ENCODE measurements around the gene HMCN2.
A peak's percentile ranks its signal among the peaks of the same experiment; 100 is the strongest.
"Not testable (repeated sequence)": the region's sequence is repeated elsewhere in the genome, so short reads cannot be mapped to it uniquely, and the experiment has no call there.

HMCN2 gene

DNA sequence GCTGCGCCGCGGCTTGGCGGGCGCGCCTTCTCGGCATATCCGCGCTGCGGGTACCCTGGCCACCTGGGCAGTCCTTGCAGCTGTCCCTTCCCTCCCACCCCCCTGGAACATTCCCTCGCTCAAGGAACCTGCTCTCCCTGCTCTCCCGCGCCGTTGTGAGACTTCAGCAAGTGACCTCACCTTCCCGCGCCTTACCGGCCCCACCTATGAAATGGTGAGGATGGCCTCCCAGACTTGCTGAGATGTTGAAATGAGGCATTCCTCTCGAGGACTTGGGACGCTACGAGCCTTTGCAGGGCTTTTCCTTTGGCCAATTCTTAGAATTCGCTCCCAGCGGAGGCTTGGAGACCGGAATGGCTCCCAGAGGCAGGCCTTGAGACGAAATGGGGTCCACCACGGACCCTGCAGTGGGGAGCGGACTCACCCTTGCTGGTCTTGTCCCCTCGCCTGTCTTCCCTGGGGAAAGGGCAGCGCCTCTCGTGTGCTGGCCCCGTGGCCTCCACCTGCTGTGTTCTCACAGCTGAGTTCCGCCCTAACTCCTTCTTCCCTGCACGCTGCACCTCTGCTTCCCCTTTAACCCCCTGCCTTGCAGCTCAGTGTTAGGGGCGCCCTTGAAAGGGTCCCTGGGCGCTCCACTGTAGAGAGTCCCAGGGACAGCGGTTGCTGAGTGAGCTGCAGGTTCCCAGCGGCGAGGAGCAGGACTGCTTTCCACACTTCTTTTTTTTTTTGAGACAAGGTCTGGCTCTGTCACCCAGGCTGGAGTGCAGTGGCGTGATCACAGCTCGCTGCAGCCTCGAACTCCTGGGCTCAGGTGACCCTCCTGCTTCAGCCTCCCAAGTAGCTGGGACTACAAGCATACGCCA lies 907 bp downstream of the HMCN2 start:
- DNase-seq (ENCODE audit: low read depth), result no peak
- no peak overlapping the region for H3K4me3 ChIP-seq (ENCODE audit: low read length)
- TF ChIP-seq, protein P1, sequence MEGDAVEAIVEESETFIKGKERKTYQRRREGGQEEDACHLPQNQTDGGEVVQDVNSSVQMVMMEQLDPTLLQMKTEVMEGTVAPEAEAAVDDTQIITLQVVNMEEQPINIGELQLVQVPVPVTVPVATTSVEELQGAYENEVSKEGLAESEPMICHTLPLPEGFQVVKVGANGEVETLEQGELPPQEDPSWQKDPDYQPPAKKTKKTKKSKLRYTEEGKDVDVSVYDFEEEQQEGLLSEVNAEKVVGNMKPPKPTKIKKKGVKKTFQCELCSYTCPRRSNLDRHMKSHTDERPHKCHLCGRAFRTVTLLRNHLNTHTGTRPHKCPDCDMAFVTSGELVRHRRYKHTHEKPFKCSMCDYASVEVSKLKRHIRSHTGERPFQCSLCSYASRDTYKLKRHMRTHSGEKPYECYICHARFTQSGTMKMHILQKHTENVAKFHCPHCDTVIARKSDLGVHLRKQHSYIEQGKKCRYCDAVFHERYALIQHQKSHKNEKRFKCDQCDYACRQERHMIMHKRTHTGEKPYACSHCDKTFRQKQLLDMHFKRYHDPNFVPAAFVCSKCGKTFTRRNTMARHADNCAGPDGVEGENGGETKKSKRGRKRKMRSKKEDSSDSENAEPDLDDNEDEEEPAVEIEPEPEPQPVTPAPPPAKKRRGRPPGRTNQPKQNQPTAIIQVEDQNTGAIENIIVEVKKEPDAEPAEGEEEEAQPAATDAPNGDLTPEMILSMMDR (conservative IDR thresholded peaks at IDR 0.05; ENCODE audit: low read length), result no peak

DNA sequence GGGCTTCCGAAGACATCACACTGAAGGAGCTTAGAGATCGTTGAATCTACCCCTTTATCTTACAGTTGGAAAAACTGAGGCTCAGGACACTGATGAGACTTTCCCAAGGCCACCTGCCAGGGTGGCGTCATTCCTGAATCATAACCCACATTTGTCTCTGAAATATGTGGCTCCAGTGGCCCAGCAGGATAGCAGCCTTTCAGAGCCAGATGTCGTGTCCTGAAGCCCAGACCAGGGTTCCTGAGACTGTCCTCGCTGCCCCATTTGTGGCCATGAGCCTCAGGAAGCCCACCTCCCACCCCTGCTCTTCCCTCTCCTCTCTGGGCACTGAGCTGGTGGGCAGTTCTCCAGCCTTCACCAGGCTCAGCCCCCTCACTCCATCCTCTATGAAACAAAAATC lies 2.4 kb downstream of the HMCN2 start:
- TF ChIP-seq, protein P1 (conservative IDR thresholded peaks at IDR 0.05; ENCODE audit: low read length), result no peak
- DNase-seq (ENCODE audit: low read depth), result no peak
- H3K4me3 ChIP-seq (ENCODE audit: low read length), result no peak overlapping the region

DNA sequence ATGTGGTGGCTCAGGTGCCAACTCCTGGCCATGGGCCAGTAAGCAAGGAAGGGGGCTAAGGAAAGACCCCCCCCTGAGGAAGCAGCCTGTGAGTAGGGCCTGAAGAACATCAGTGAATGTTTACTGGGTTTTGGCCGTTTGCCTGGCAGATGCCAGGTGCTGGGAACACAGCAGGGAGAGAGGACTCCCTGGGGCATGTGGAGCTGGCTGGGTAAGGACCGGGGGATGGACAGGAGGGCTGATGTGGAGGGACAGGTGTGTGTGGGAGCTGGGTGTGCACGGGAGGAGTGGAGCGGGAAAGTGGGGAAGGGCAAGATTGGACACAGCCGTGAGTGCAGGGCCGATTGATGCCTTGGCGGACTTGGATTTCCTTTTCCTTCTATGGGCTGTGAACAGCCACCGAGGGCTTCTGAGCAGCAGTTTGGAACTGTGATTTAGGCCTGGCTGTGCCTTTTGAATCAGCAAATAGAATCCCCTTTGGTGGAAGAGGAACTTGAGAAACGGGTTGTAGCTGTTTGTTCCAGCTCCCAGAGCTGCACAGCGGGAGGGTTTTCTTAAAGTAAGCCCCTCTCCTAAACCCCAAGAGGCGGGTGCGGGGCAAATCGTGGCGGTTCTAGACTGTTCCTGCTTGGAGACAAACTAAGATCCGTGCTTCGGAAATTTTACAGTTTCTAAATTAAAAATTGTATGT lies 3.1 kb downstream of the HMCN2 start:
- no peak for DNase-seq (ENCODE audit: low read depth)
- TF ChIP-seq, protein P1 (conservative IDR thresholded peaks at IDR 0.05; ENCODE audit: low read length), result no peak
- H3K4me3 ChIP-seq (ENCODE audit: low read length), result no peak overlapping the region

DNA sequence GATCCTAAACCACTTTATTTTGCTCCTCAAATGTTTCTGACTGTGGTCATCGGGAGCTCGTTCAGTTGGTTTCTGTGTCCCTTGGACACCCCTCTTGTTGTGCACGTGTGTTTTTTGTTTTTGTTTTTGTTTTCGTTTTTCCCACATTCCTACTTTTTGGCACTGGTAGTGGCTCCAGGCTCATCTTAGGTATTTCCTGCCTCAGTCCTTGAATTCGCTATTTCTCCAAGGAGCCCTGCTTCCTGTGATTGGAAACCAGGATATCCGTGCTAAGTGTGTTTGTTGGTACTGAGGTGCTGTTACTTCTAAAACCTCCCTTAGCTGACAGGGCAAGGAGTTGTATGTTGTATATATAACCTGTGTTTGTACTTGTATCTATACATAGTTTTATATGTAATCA lies 5.9 kb downstream of the HMCN2 start:
- DNase-seq (ENCODE audit: low read depth), result no peak
- TF ChIP-seq, protein P1 (conservative IDR thresholded peaks at IDR 0.05; ENCODE audit: low read length), result no peak
- no peak overlapping the region for H3K4me3 ChIP-seq (ENCODE audit: low read length)

DNA sequence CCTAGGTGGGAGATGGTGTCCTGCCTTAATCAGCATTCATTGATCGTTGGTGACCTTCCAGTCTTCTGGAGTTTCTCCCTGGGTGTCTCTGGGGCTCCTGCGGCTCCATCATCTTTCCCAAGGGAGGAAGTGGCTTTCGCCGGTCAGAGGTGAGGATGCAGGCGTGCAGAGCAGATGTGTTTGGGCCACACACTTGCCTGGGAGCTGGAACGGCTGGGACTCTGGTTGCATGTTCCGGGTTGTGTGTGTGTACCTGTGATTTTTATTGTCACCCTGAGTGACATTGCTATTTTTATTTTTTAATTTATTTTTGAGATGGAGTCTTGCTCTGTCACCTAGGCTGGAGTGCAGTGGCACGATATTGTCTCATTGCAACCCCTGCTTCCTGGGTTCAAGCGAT lies 9.6 kb downstream of the HMCN2 start:
- H3K4me3 ChIP-seq (ENCODE audit: low read length), result no peak overlapping the region
- no peak for DNase-seq (ENCODE audit: low read depth)
- TF ChIP-seq, protein P1 (conservative IDR thresholded peaks at IDR 0.05; ENCODE audit: low read length), result no peak

DNA sequence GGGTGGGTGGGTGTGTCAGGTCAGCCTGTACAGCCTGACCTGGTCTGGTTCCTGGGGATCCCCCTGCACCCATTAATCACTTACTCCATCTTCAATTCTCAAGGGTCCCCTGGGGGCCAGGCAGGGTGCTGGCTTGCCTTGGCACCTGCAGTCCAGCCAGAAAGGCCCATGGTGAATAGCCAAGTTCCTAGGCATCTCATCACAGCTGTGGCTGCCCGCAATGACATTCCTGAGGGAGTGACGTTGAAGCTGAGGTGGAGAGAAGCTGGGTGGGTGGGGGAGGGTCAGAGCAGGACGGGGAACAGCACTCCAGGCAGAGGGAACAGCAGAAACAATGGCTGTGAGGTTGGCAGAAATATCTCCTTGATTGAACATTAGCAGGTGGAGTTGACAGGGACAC lies 10.6 kb downstream of the HMCN2 start:
- TF ChIP-seq, protein P1 (conservative IDR thresholded peaks at IDR 0.05; ENCODE audit: low read length), result no peak
- no peak overlapping the region for H3K4me3 ChIP-seq (ENCODE audit: low read length)
- DNase-seq (ENCODE audit: low read depth), result peak; percentile 67

DNA sequence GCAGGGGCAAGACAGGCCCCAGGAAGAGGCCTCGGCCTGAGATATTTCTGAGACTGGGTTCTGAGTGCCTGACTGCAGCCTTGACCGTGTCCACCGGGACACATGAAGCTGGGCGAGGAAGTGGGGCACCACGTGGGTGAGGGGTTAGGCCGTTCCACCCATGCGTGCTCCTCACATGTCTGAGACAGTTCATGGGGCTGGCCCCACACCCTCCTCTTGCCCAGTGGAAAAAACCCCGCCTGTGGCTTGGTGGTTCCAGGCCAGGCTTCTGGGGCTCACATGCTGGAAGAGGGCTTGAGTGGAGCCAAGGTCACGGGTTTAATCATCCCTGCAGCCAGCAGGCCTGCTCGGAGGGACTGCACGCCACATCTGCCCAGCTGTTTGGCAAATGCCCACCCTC lies 11.4 kb downstream of the HMCN2 start:
- H3K4me3 ChIP-seq (ENCODE audit: low read length), result no peak overlapping the region
- DNase-seq (ENCODE audit: low read depth), result no peak
- TF ChIP-seq, protein P1 (conservative IDR thresholded peaks at IDR 0.05; ENCODE audit: low read length), result no peak

DNA sequence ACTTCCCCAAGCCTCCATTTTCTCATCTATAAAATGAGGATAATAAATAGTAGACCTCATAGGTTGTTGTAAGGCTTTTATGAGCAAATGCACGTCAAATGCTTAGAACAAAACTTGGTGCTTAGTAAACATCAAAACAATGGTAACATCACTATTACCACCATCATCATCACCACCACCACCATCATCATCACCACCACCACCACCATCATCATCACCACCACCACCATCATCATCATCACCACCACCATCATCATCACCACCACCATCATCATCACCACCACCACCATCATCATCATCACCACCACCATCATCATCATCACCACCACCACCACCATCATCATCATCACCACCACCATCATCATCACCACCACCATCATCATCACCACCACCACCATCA lies 12.0 kb downstream of the HMCN2 start:
- DNase-seq (ENCODE audit: low read depth); H3K4me3 ChIP-seq (ENCODE audit: low read length): not testable (repeated sequence)

Measured in AG10803 (cell line).